ENCODE data around the gene CHMP1B. TPM values are rescaled to one million over a fixed set of nuclear protein-coding genes. Genes with fewer than 3 reads are reported as not detected.
A peak's percentile ranks its signal among the peaks of the same experiment; 100 is the strongest.

Gene CHMP1B
- total and polyA plus RNA-seq, 9 of the 15 experiments (the other 6 are each of a cell fraction or from before 2014, with no cell fraction given) = 12.3 to 29.9 (median 19.0) TPM

- TF ChIP-seq ZNF511 (CRISPR knock-in tag; IDR thresholded peaks at IDR 0.05) (no peak), FOXA3 (CRISPR knock-in tag; conservative IDR thresholded peaks at IDR 0.05 in 1 of 2, IDR thresholded peaks at IDR 0.05 in 1 of 2) (no peak), E2F3 (CRISPR knock-in tag; IDR thresholded peaks at IDR 0.05) (no peak), HDAC1 (IDR thresholded peaks at IDR 0.05) (peak in 1 of 2 experiments; percentile 54; a peak in 1 of 4 replicates), ZNF830 (CRISPR knock-in tag; IDR thresholded peaks at IDR 0.05) (no peak), NBN (IDR thresholded peaks at IDR 0.05; ENCODE audit: low read depth) (no peak), NR0B1 (IDR thresholded peaks at IDR 0.05; ENCODE audit: partially characterized antibody) (no peak), DNMT1 (IDR thresholded peaks at IDR 0.05) (no peak), ZNF146 (CRISPR knock-in tag; IDR thresholded peaks at IDR 0.05; ENCODE audit: unreplicated experiment) (no peak), NFATC3 (IDR thresholded peaks at IDR 0.05) (no peak), ZNF175 (CRISPR knock-in tag; IDR thresholded peaks at IDR 0.05; ENCODE audit: low read depth) (no peak), THRA (IDR thresholded peaks at IDR 0.05) (no peak), ZFX (CRISPR knock-in tag; IDR thresholded peaks at IDR 0.05) (no peak), POLR2AphosphoS2 (IDR thresholded peaks at IDR 0.05; ENCODE audit: low read length) (no peak), ZNF766 (CRISPR knock-in tag; conservative IDR thresholded peaks at IDR 0.05) (no peak), RBM22 (IDR thresholded peaks at IDR 0.05; ENCODE audit: low read depth, low read length, poor library complexity, severe bottlenecking) (no peak), HDAC2 (IDR thresholded peaks at IDR 0.05) (no peak), STAT6 (CRISPR knock-in tag; IDR thresholded peaks at IDR 0.05) (no peak), SIRT6 (IDR thresholded peaks at IDR 0.05; ENCODE audit: low read depth, low read length) (no peak), ZNF143 (CRISPR knock-in tag; IDR thresholded peaks at IDR 0.05) (no peak), MXD1 (CRISPR knock-in tag; IDR thresholded peaks at IDR 0.05; ENCODE audit: borderline replicate concordance, poor library complexity, severe bottlenecking) (no peak), KAT2B (IDR thresholded peaks at IDR 0.05; ENCODE audit: low read depth, low read length) (no peak)
These were observed 1.2 kb upstream of the CHMP1B start (continued) for GRCh38 chr18:11849841-11850634.
